Naive thymus-derived CD8-positive, alpha-beta T cell (primary cell): Measurements from ENCODE around the gene NDC80. TPM values are rescaled to one million over a fixed set of nuclear protein-coding genes. Genes with fewer than 3 reads are reported as not detected.
"Not testable (repeated sequence)": the region's sequence is repeated elsewhere in the genome, so short reads cannot be mapped to it uniquely, and the experiment has no call there.

ENCODE experiments used
- ATAC-seq, 2 donors: fragments of 150-1000 bp; cut with Tn5 transposase in 1 of 2; sonication (Bioruptor Pico), chemical (Tn5 transposase) in 1 of 2; 1 replicate in 1 of 2; 2 replicates in 1 of 2; pipeline ENCODE4 v1.10.0; 2021; ENCODE audit warnings: mild to moderate bottlenecking in 2 of 2, moderate library complexity in 2 of 2
- POLR2A ChIA-PET: fragments of 350-600 bp; sonication (Branson Sonifier 250); formaldehyde crosslinking; loops from one replicate; lab custom pipeline; 2021; ENCODE audit warnings: antibody characterized with exemption; lab: Charles Lee
- DNase-seq, 10 donors: peaks; one replicate each; pipeline versions ENCODE4 v3.0.0 to v3.0.0-alpha.2; 2020 to 2022
- H3K27ac Mint-ChIP-seq, 10 donors: one replicate each; pipeline ENCODE4 v1.8.0; 2020 to 2022; ENCODE audit warnings: mild to moderate bottlenecking in 10 of 10, mixed read lengths in 10 of 10, moderate library complexity in 4 of 10, inconsistent platforms in 1 of 10
- H3K27me3 Mint-ChIP-seq, 5 donors: one replicate each; pipeline ENCODE4 v1.8.0; 2021 to 2022; ENCODE audit warnings: mixed read lengths in 5 of 5
- H3K36me3 Mint-ChIP-seq, 3 donors: one replicate each; pipeline ENCODE4 v1.8.0; 2020 to 2022; ENCODE audit warnings: mixed read lengths in 3 of 3, mild to moderate bottlenecking in 2 of 3, inconsistent platforms in 1 of 3
- H3K4me1 Mint-ChIP-seq, 4 donors: one replicate each; pipeline ENCODE4 v1.8.0; 2021 to 2022; ENCODE audit warnings: mixed read lengths in 4 of 4
- H3K4me3 Mint-ChIP-seq, 10 donors: one replicate each; pipeline ENCODE4 v1.8.0; 2020 to 2022; ENCODE audit warnings: mild to moderate bottlenecking in 10 of 10, mixed read lengths in 10 of 10, moderate library complexity in 6 of 10, inconsistent platforms in 1 of 10
- H3K9me3 Mint-ChIP-seq, 9 donors: one replicate each; pipeline ENCODE4 v1.8.0; 2020 to 2022; ENCODE audit warnings: mixed read lengths in 9 of 9, mild to moderate bottlenecking in 3 of 9, inconsistent platforms in 1 of 9, moderate library complexity in 1 of 9
- polyA plus RNA-seq, 3 donors: library from polyadenylated mRNA; unstranded; fragments of 300-500 nt; fragmentation: Illumina TruSeq; gene quantifications; one replicate each; pipeline ENCODE4 v1.2.3, GENCODE V29; 2021
- total RNA-seq, 8 experiments: library from RNA in 2 of 8; stranded (reverse) in 2 of 8; gene quantifications; one replicate each; pipeline ENCODE4 v1.2.3 and lab custom pipeline; 2021 to 2026

Gene NDC80
- total RNA-seq (1 to 10 TPM; 3.2 to 3.3 TPM), polyA plus RNA-seq (1 to 10 TPM; 1.7 to 2.9 (median 1.9) TPM), total RNA-seq (lab: John Stamatoyannopoulos, UW) (3.4 to 7.9 (median 4.5) reads per million in 6 experiments)

- peak within 1 kb of the TSS; percentile 95 to 100 (median 99) for H3K27ac Mint-ChIP-seq
- POLR2A ChIA-PET, result interaction anchor here (0.5 to 3.0 kb wide), 20 partner anchors 9 to 878 kb away, joined by 3 to 96 read pairs (median 4); partner anchors contain the start of genes SMCHD1 and TGIF1
- H3K27me3 Mint-ChIP-seq, result no peaks in the 10 kb centered on the region
- H3K4me1 Mint-ChIP-seq, result peaks cover 29 to 68% (median 56%) of the 10 kb centered on the region in 4 donors
- peak within 1 kb of the TSS; percentile 93 to 100 (median 98) for H3K4me3 Mint-ChIP-seq
- ATAC-seq, result peak; percentile 86 to 89
- H3K36me3 Mint-ChIP-seq, result peaks cover 0 to 15% (median 10%) of the 10 kb centered on the region in 3 donors
- H3K9me3 Mint-ChIP-seq, result no peaks in the 10 kb centered on the region
- DNase-seq, result peak; percentile 75 to 95 (median 82)
Measured at GRCh38 chr18:2571200-2572170, at the start of gene NDC80, which contains the start of gene METTL4. TSS of gene NDC80 (plus strand) at chr18:2571557. CDS start at chr18:2572986, 1,429 bp downstream. TSS of gene METTL4 (minus strand) at chr18:2571505. CDS start at chr18:2567216, 4,289 bp downstream.

- Mint-ChIP-seq H3K27me3 (peaks cover 0 to 3% (median 0%) of the 10 kb centered on the region in 5 donors), H3K4me3 (peak overlapping the region in 1 of 10 donors; percentile 18), H3K9me3 (no peaks in the 10 kb centered on the region), H3K4me1 (peaks cover 4 to 18% (median 8%) of the 10 kb centered on the region in 4 donors), H3K36me3 (peaks cover 0 to 9% (median 5%) of the 10 kb centered on the region in 3 donors), H3K27ac (peak overlapping the region in 1 of 10 donors; percentile 74)
- ATAC-seq (no peak), DNase-seq (peak in 1 of 10 donors; percentile 17)
- POLR2A ChIA-PET, result interaction anchor here (1.3 kb wide), 1 partner anchor 15 kb away, joined by 3 read pairs; no protein-coding TSS in a partner anchor
Measured at GRCh38 chr18:2522112-2522511, 49.2 kb upstream of the NDC80 start.

GRCh38 chr18:2524794-2525198 lies 46.6 kb upstream of the NDC80 start:
- not testable (repeated sequence) for ATAC-seq, H3K27me3 Mint-ChIP-seq, H3K27ac Mint-ChIP-seq, H3K9me3 Mint-ChIP-seq, H3K4me3 Mint-ChIP-seq, DNase-seq
- peaks cover 4 to 13% (median 6%) of the 10 kb centered on the region in 4 donors for H3K4me1 Mint-ChIP-seq
- H3K36me3 Mint-ChIP-seq, result peaks cover 0 to 14% (median 12%) of the 10 kb centered on the region in 3 donors
- POLR2A ChIA-PET, result interaction anchor here (0.6 kb wide), 1 partner anchor 1677 kb away, joined by 3 read pairs; no protein-coding TSS in a partner anchor

GRCh38 chr18:2526329-2526728 lies 45.0 kb upstream of the NDC80 start:
- Mint-ChIP-seq H3K27me3 (peaks cover 0 to 3% (median 0%) of the 10 kb centered on the region in 5 donors), H3K36me3 (peaks cover 0 to 14% (median 14%) of the 10 kb centered on the region in 3 donors), H3K9me3 (no peaks in the 10 kb centered on the region), H3K4me1 (peaks cover 4 to 13% (median 6%) of the 10 kb centered on the region in 4 donors), H3K4me3 (no peak overlapping the region), H3K27ac (no peak overlapping the region)
- no peak for DNase-seq
- no peak for ATAC-seq
- POLR2A ChIA-PET, result no interaction called here

GRCh38 chr18:2529154-2529553 lies 42.2 kb upstream of the NDC80 start:
- H3K27ac Mint-ChIP-seq, result no peak overlapping the region
- no peaks in the 10 kb centered on the region for H3K27me3 Mint-ChIP-seq
- POLR2A ChIA-PET, result no interaction called here
- no peak for ATAC-seq
- no peak for DNase-seq
- no peak overlapping the region for H3K4me3 Mint-ChIP-seq
- peaks cover 14 to 28% (median 25%) of the 10 kb centered on the region in 3 donors for H3K36me3 Mint-ChIP-seq
- peaks cover 0 to 6% (median 0%) of the 10 kb centered on the region in 9 donors for H3K9me3 Mint-ChIP-seq
- H3K4me1 Mint-ChIP-seq, result peaks cover 0 to under 1% (median 0%) of the 10 kb centered on the region in 4 donors

- POLR2A ChIA-PET, result no interaction called here
- ATAC-seq (no peak), DNase-seq (no peak)
- no peak overlapping the region for H3K4me3 Mint-ChIP-seq
- H3K27ac Mint-ChIP-seq, result peak overlapping the region in 1 of 10 donors; percentile 54
- peaks cover 0 to 15% (median 0%) of the 10 kb centered on the region in 4 donors for H3K4me1 Mint-ChIP-seq
- H3K36me3 Mint-ChIP-seq, result peaks cover 14 to 49% (median 33%) of the 10 kb centered on the region in 3 donors
- peaks cover 0 to 6% (median 0%) of the 10 kb centered on the region in 9 donors for H3K9me3 Mint-ChIP-seq
- H3K27me3 Mint-ChIP-seq, result no peaks in the 10 kb centered on the region
Measured at GRCh38 chr18:2531751-2532150, 39.6 kb upstream of the NDC80 start.

GRCh38 chr18:2532797-2533196 lies 38.6 kb upstream of the NDC80 start:
- POLR2A ChIA-PET, result no interaction called here
- no peaks in the 10 kb centered on the region for H3K27me3 Mint-ChIP-seq
- DNase-seq, result no peak
- no peak overlapping the region for H3K27ac Mint-ChIP-seq
- no peak overlapping the region for H3K4me3 Mint-ChIP-seq
- H3K36me3 Mint-ChIP-seq, result peaks cover 14 to 58% (median 33%) of the 10 kb centered on the region in 3 donors
- peaks cover 0 to 15% (median 0%) of the 10 kb centered on the region in 4 donors for H3K4me1 Mint-ChIP-seq
- H3K9me3 Mint-ChIP-seq, result peaks cover 0 to 6% (median 0%) of the 10 kb centered on the region in 9 donors
- ATAC-seq, result no peak

- Mint-ChIP-seq H3K4me1 (peaks cover 0 to 15% (median 0%) of the 10 kb centered on the region in 4 donors), H3K36me3 (peaks cover 14 to 70% (median 24%) of the 10 kb centered on the region in 3 donors), H3K27me3 (no peaks in the 10 kb centered on the region), H3K4me3 (no peak overlapping the region), H3K9me3 (peaks cover 0 to 6% (median 0%) of the 10 kb centered on the region in 9 donors), H3K27ac (peak overlapping the region in 2 of 10 donors; percentile 8 to 46)
- no peak for DNase-seq
- no peak for ATAC-seq
- POLR2A ChIA-PET, result no interaction called here
Measured at GRCh38 chr18:2534906-2535305, 36.5 kb upstream of the NDC80 start.

- POLR2A ChIA-PET, result interaction anchor here (0.6 kb wide), 1 partner anchor 23 kb away, joined by 4 read pairs; no protein-coding TSS in a partner anchor
- ATAC-seq (no peak), DNase-seq (no peak)
- H3K27me3 Mint-ChIP-seq, result no peaks in the 10 kb centered on the region
- H3K9me3 Mint-ChIP-seq, result peaks cover 0 to 6% (median 0%) of the 10 kb centered on the region in 9 donors
- H3K27ac Mint-ChIP-seq, result peak overlapping the region in 3 of 10 donors; percentile 1 to 46 (median 8)
- no peak overlapping the region for H3K4me3 Mint-ChIP-seq
- peaks cover 14 to 72% (median 24%) of the 10 kb centered on the region in 3 donors for H3K36me3 Mint-ChIP-seq
- H3K4me1 Mint-ChIP-seq, result peaks cover 0 to 15% (median 0%) of the 10 kb centered on the region in 4 donors
Measured at GRCh38 chr18:2535419-2535910, 35.9 kb upstream of the NDC80 start.

- Mint-ChIP-seq H3K9me3 (peaks cover 0 to 6% (median 0%) of the 10 kb centered on the region in 9 donors), H3K4me1 (peaks cover 0 to 15% (median 0%) of the 10 kb centered on the region in 4 donors), H3K36me3 (peaks cover 14 to 73% (median 23%) of the 10 kb centered on the region in 3 donors), H3K27me3 (no peaks in the 10 kb centered on the region), H3K27ac (peak overlapping the region in 3 of 10 donors; percentile 2 to 60 (median 4)), H3K4me3 (no peak overlapping the region)
- ATAC-seq, result no peak
- no peak for DNase-seq
- POLR2A ChIA-PET, result interaction anchor here (0.6 kb wide), 1 partner anchor 22 kb away, joined by 4 read pairs; no protein-coding TSS in a partner anchor
Measured at GRCh38 chr18:2536063-2536462, 35.3 kb upstream of the NDC80 start.

- no peaks in the 10 kb centered on the region for H3K27me3 Mint-ChIP-seq
- H3K36me3 Mint-ChIP-seq, result peaks cover 13 to 73% (median 23%) of the 10 kb centered on the region in 3 donors
- no peak overlapping the region for H3K4me3 Mint-ChIP-seq
- H3K4me1 Mint-ChIP-seq, result peaks cover 0 to 15% (median 0%) of the 10 kb centered on the region in 4 donors
- H3K9me3 Mint-ChIP-seq, result peaks cover 0 to 6% (median 0%) of the 10 kb centered on the region in 9 donors
- no peak for ATAC-seq
- peak overlapping the region in 3 of 10 donors; percentile 2 to 60 (median 4) for H3K27ac Mint-ChIP-seq
- POLR2A ChIA-PET, result no interaction called here
- DNase-seq, result no peak
Measured at GRCh38 chr18:2536493-2536892, 34.9 kb upstream of the NDC80 start.

GRCh38 chr18:2537296-2537695 lies 34.1 kb upstream of the NDC80 start:
- ATAC-seq (no peak), DNase-seq (no peak)
- H3K36me3 Mint-ChIP-seq, result peaks cover 8 to 69% (median 15%) of the 10 kb centered on the region in 3 donors

More at GRCh38 chr18:2537296-2537695, 34.1 kb upstream of the NDC80 start:
- H3K27me3 Mint-ChIP-seq, result no peaks in the 10 kb centered on the region
- peaks cover 0 to 19% (median 0%) of the 10 kb centered on the region in 4 donors for H3K4me1 Mint-ChIP-seq
- H3K27ac Mint-ChIP-seq, result no peak overlapping the region
- no peak overlapping the region for H3K4me3 Mint-ChIP-seq
- H3K9me3 Mint-ChIP-seq, result peaks cover 0 to 6% (median 0%) of the 10 kb centered on the region in 9 donors
- POLR2A ChIA-PET, result interaction anchor here (1.3 kb wide), 1 partner anchor 16 kb away, joined by 3 read pairs; no protein-coding TSS in a partner anchor
